Lung (tissue), 12 donors: ENCODE results near the gene C8G. TPM values are rescaled to one million over a fixed set of nuclear protein-coding genes. Genes with fewer than 3 reads are reported as not detected.

Source experiments
- ATAC-seq: fragments of 200-7000 bp; cut with Tn5 transposase; one replicate; pipeline ENCODE4 v1.9.1; 2020; ENCODE audit warnings: moderate number of reproducible peaks; ENCODE audit not compliant: insufficient read depth, low FRiP score
- DNase-seq, 3 donors: peaks; one replicate each; pipeline ENCODE4 v3.0.0-alpha.2; 2013 to 2017
- H3K27ac ChIP-seq, 2 donors: one replicate each; pipeline ENCODE4 v1.5.1; 2013; ENCODE audit warnings: mild to moderate bottlenecking in 2 of 2, moderate library complexity in 2 of 2, control low read depth in 1 of 2, inconsistent platforms in 1 of 2, low read depth in 1 of 2, low read length in 1 of 2
- H3K27me3 ChIP-seq, 3 donors: one replicate each; pipeline ENCODE4 v1.5.1; 2013; ENCODE audit warnings: low read length in 2 of 3; ENCODE audit not compliant: control insufficient read depth in 3 of 3, insufficient read depth in 3 of 3
- H3K36me3 ChIP-seq, 4 donors: one replicate each; pipeline ENCODE4 v1.5.1; 2013; ENCODE audit warnings: low read length in 4 of 4, mild to moderate bottlenecking in 1 of 4, moderate library complexity in 1 of 4; ENCODE audit not compliant: control insufficient read depth in 4 of 4, insufficient read depth in 4 of 4
- H3K4me1 ChIP-seq, 5 donors: one replicate each; pipeline ENCODE4 v1.5.1; 2013; ENCODE audit warnings: low read length in 5 of 5, mild to moderate bottlenecking in 2 of 5, moderate library complexity in 1 of 5; ENCODE audit not compliant: control insufficient read depth in 5 of 5, insufficient read depth in 5 of 5
- H3K4me3 ChIP-seq: one replicate; pipeline ENCODE4 v1.5.1; 2013; ENCODE audit warnings: mild to moderate bottlenecking, control low read depth, moderate library complexity
- H3K9ac ChIP-seq, 2 donors: one replicate each; pipeline ENCODE4 v1.5.1; 2013; ENCODE audit warnings: low read length in 2 of 2, control low read depth in 1 of 2; ENCODE audit not compliant: insufficient read depth in 1 of 2
- H3K9me3 ChIP-seq, 4 donors: one replicate each; pipeline ENCODE4 v1.5.1; 2013; ENCODE audit warnings: low read length in 3 of 4, mild to moderate bottlenecking in 1 of 4, moderate library complexity in 1 of 4; ENCODE audit not compliant: control insufficient read depth in 4 of 4, insufficient read depth in 3 of 4
- CTCF ChIP-seq: IDR thresholded peaks from 2 replicates; pipeline ENCODE4 v1.5.1; 2012; ENCODE audit warnings: mild to moderate bottlenecking; ENCODE audit errors: control extremely low read depth, extremely low read depth
- WGBS, 2 donors: extraction: QIAGEN DNeasy Blood & Tissue Kit; methylation state at CpG; one replicate each; pipeline ENCODE4 v1.1.7; 2013; 5-methylcytosine and 5-hydroxymethylcytosine counted together
- polyA plus RNA-seq, 2 donors: library from polyadenylated mRNA; stranded (reverse); fragments of 200-250 nt; gene quantifications; one replicate each; pipeline ENCODE4 v1.2.1, GENCODE V29; 2013
- total RNA-seq, 2 donors: library from RNA; depleted of rRNA in 1 of 2; stranded (reverse); fragments of >200 nt in 1 of 2; gene quantifications; one replicate each; pipeline ENCODE4 v1.2.1, GENCODE V29; 2014 to 2021
- donor health status: control.
- donor health status: control.
- donor health status: Bipolar disorder and iron deficiency.
- donor health status: healthy.
- donor health status: DM: yes; HTN: yes; CAD: no.

C8G gene
- total and polyA plus RNA-seq, 4 donors: 0.90 to 2.1 (median 1.4) TPM; not detected in 1

GRCh38 chr9:136983167-136983566, 38.1 kb downstream of the C8G start:
- Histone ChIP-seq H3K9me3 (peaks cover 0 to 5% (median 0%) of the 10 kb centered on the region in 4 donors), H3K9ac (no peak overlapping the region), H3K27me3 (peaks cover 5 to 27% (median 14%) of the 10 kb centered on the region in 3 donors), H3K4me1 (peaks cover 0 to 15% (median 6%) of the 10 kb centered on the region in 5 donors), H3K36me3 (no peaks in the 10 kb centered on the region), H3K27ac (no peak overlapping the region), H3K4me3 (no peak overlapping the region)
- DNase-seq (no peak), ATAC-seq (no peak)
- no peak for TF ChIP-seq CTCF
- WGBS, 2 donors: 70 to 81% methylated on average over 9 of the region's 9 CpGs

- TF ChIP-seq CTCF: no peak
- Histone ChIP-seq H3K4me1 (peaks cover 0 to 14% (median 6%) of the 10 kb centered on the region in 5 donors), H3K9ac (no peak overlapping the region), H3K36me3 (no peaks in the 10 kb centered on the region), H3K27me3 (peaks cover 5 to 27% (median 14%) of the 10 kb centered on the region in 3 donors), H3K27ac (no peak overlapping the region), H3K9me3 (peaks cover 0 to 5% (median 0%) of the 10 kb centered on the region in 4 donors), H3K4me3 (no peak overlapping the region)
- ATAC-seq (no peak), DNase-seq (no peak)
- WGBS, 2 donors: 85 to 87% methylated on average over 11 of the region's 11 CpGs
Observed at GRCh38 chr9:136983656-136984314, 38.7 kb downstream of the C8G start.

- no peaks in the 10 kb centered on the region for H3K36me3 ChIP-seq
- H3K27me3 ChIP-seq: peaks cover 5 to 27% (median 14%) of the 10 kb centered on the region in 3 donors
- no peak for TF ChIP-seq CTCF
- no peak overlapping the region for H3K4me3 ChIP-seq
- H3K9me3 ChIP-seq: peaks cover 0 to 5% (median 0%) of the 10 kb centered on the region in 4 donors
- ATAC-seq (no peak), DNase-seq (no peak)
- H3K4me1 ChIP-seq: peaks cover 0 to 14% (median 6%) of the 10 kb centered on the region in 5 donors
- no peak overlapping the region for H3K9ac ChIP-seq
- 48 to 61% methylated on average over 21 to 29 of the region's 29 CpGs for WGBS, 2 donors
- H3K27ac ChIP-seq: no peak overlapping the region
Observed at GRCh38 chr9:136984464-136985026, 39.5 kb downstream of the C8G start.
